NCI-H128 (cell line): ENCODE results near the gene GRIK2.

Experiments
- DNase-seq: peaks from one replicate; lab custom pipeline; 2025; ENCODE audit not compliant: unreplicated experiment; lab: John Stamatoyannopoulos, UW

Gene GRIK2

GRCh38 chr6:101400326-101401135, 7.0 kb downstream of the GRIK2 start:
- DNase-seq = no peak

GRCh38 chr6:101401171-101401570, 7.7 kb downstream of the GRIK2 start:
- no peak for DNase-seq

- no peak for DNase-seq
Measured at GRCh38 chr6:101401792-101402621, 8.5 kb downstream of the GRIK2 start.

GRCh38 chr6:101402622-101403031, 9.1 kb downstream of the GRIK2 start:
- no peak for DNase-seq

GRCh38 chr6:101403216-101403945, 9.9 kb downstream of the GRIK2 start:
- DNase-seq = no peak

GRCh38 chr6:101404775-101405174, 11.3 kb downstream of the GRIK2 start:
- DNase-seq = no peak

GRCh38 chr6:101413773-101414172, 20.3 kb downstream of the GRIK2 start:
- DNase-seq = no peak

- no peak for DNase-seq
Measured at GRCh38 chr6:101417900-101418299, 24.4 kb downstream of the GRIK2 start.

- no peak for DNase-seq
Measured at GRCh38 chr6:101422251-101422650, 28.7 kb downstream of the GRIK2 start.

GRCh38 chr6:101422811-101423210, 29.3 kb downstream of the GRIK2 start:
- DNase-seq = no peak

GRCh38 chr6:101429270-101429669, 35.8 kb downstream of the GRIK2 start:
- no peak for DNase-seq

- no peak for DNase-seq
Measured at GRCh38 chr6:101429845-101430244, 36.3 kb downstream of the GRIK2 start.

GRCh38 chr6:101433141-101433540, 39.6 kb downstream of the GRIK2 start:
- no peak for DNase-seq

- DNase-seq = no peak
Measured at GRCh38 chr6:101434601-101435000, 41.1 kb downstream of the GRIK2 start.

GRCh38 chr6:101435038-101435437, 41.5 kb downstream of the GRIK2 start:
- no peak for DNase-seq

GRCh38 chr6:101439790-101440189, 46.3 kb downstream of the GRIK2 start:
- DNase-seq = no peak

- no peak for DNase-seq
Measured at GRCh38 chr6:101443315-101443714, 49.8 kb downstream of the GRIK2 start.

- no peak for DNase-seq
Measured at GRCh38 chr6:101444717-101445116, 51.2 kb downstream of the GRIK2 start.

- no peak for DNase-seq
Measured at GRCh38 chr6:101445527-101445926, 52.0 kb downstream of the GRIK2 start.

- DNase-seq = no peak
Measured at GRCh38 chr6:101450901-101451300, 57.4 kb downstream of the GRIK2 start.

- no peak for DNase-seq
Measured at GRCh38 chr6:101451981-101452380, 58.5 kb downstream of the GRIK2 start.

- DNase-seq = no peak
Measured at GRCh38 chr6:101453221-101453620, 59.7 kb downstream of the GRIK2 start.
